ENCODE results near the gene PABPC1L.

PABPC1L gene

GRCh38 chr20:44981736-44982406 is 72.0 kb downstream of the PABPC1L start:
- Histone ChIP-seq H3K9ac (ENCODE audit: low read depth, low read length, poor library complexity) (no peak overlapping the region), H3K27me3 (ENCODE audit: control insufficient read depth in 3 of 3, insufficient read depth in 3 of 3, low read depth in 1 of 3, low read length in 3 of 3) (no peaks in the 10 kb centered on the region), H3K4me3 (ENCODE audit: low read length in 2 of 2) (no peak overlapping the region), H3K18ac (ENCODE audit: low read length) (no peak overlapping the region), H3K79me1 (ENCODE audit: low read depth, low read length) (peaks cover 2% of the 10 kb centered on the region), H3K4me1 (ENCODE audit: control insufficient read depth in 2 of 2, insufficient read depth in 1 of 2, low read depth in 1 of 2, low read length in 2 of 2) (no peaks in the 10 kb centered on the region), H3K4ac (ENCODE audit: low read length) (no peak overlapping the region), H3K36me3 (replicated peaks in 1 of 2; ENCODE audit: control insufficient read depth in 2 of 2, insufficient read depth in 2 of 2, low read length in 2 of 2) (peaks cover 3 to 90% of the 10 kb centered on the region in 2 donors), H2AFZ (ENCODE audit: low read length) (no peak overlapping the region), H2BK120ac (ENCODE audit: low read depth, low read length) (no peak overlapping the region), H3K27ac (replicated peaks; ENCODE audit: low read length) (no peak overlapping the region), H4K91ac (ENCODE audit: low read depth, low read length, poor library complexity) (no peak overlapping the region), H2BK5ac (ENCODE audit: low read length) (no peak overlapping the region), H4K8ac (ENCODE audit: low read depth, low read length) (no peak overlapping the region), H2AK5ac (ENCODE audit: low read depth, low read length) (no peak overlapping the region), H3K14ac (ENCODE audit: low read length) (no peak overlapping the region), H2BK12ac (ENCODE audit: low read length) (no peak overlapping the region), H3K9me3 (replicated peaks in 1 of 2; ENCODE audit: control insufficient read depth in 2 of 2, insufficient read depth in 1 of 2, low read depth in 1 of 2, low read length in 2 of 2) (no peaks in the 10 kb centered on the region), H2BK15ac (ENCODE audit: low read length) (no peak overlapping the region), H3K4me2 (ENCODE audit: insufficient read depth, low read length, poor library complexity, severe bottlenecking) (no peak overlapping the region), H3K23ac (ENCODE audit: low read depth, low read length, poor library complexity) (no peak overlapping the region)
- no CpG with 5 or more reads among the region's 8 CpGs for WGBS, 2 donors (ENCODE audit: extremely low coverage in 2 of 2, insufficient read length in 2 of 2, insufficient replicate concordance in 1 of 2)
- no peak for DNase-seq (ENCODE audit: low spot score)

- no peaks in the 10 kb centered on the region for H3K4me1 ChIP-seq (ENCODE audit: control insufficient read depth in 2 of 2, insufficient read depth in 1 of 2, low read depth in 1 of 2, low read length in 2 of 2)
- H3K79me1 ChIP-seq (ENCODE audit: low read depth, low read length): peaks cover 2% of the 10 kb centered on the region
- H2AK5ac ChIP-seq (ENCODE audit: low read depth, low read length): no peak overlapping the region
- H3K27ac ChIP-seq (replicated peaks; ENCODE audit: low read length): no peak overlapping the region
- no CpG with 5 or more reads among the region's 7 CpGs for WGBS, 2 donors (ENCODE audit: extremely low coverage in 2 of 2, insufficient read length in 2 of 2, insufficient replicate concordance in 1 of 2)
- no peak overlapping the region for H3K18ac ChIP-seq (ENCODE audit: low read length)
- H2BK120ac ChIP-seq (ENCODE audit: low read depth, low read length): no peak overlapping the region
- no peak overlapping the region for H4K91ac ChIP-seq (ENCODE audit: low read depth, low read length, poor library complexity)
- no peak overlapping the region for H3K9ac ChIP-seq (ENCODE audit: low read depth, low read length, poor library complexity)
- H3K36me3 ChIP-seq (replicated peaks in 1 of 2; ENCODE audit: control insufficient read depth in 2 of 2, insufficient read depth in 2 of 2, low read length in 2 of 2): peaks cover 3 to 90% of the 10 kb centered on the region in 2 donors
- H2BK12ac ChIP-seq (ENCODE audit: low read length): no peak overlapping the region
- DNase-seq (ENCODE audit: low spot score): no peak
- H3K27me3 ChIP-seq (ENCODE audit: control insufficient read depth in 3 of 3, insufficient read depth in 3 of 3, low read depth in 1 of 3, low read length in 3 of 3): no peaks in the 10 kb centered on the region
- H2BK15ac ChIP-seq (ENCODE audit: low read length): no peak overlapping the region
- no peak overlapping the region for H3K23ac ChIP-seq (ENCODE audit: low read depth, low read length, poor library complexity)
- no peaks in the 10 kb centered on the region for H3K9me3 ChIP-seq (replicated peaks in 1 of 2; ENCODE audit: control insufficient read depth in 2 of 2, insufficient read depth in 1 of 2, low read depth in 1 of 2, low read length in 2 of 2)
- H3K4me2 ChIP-seq (ENCODE audit: insufficient read depth, low read length, poor library complexity, severe bottlenecking): no peak overlapping the region
- H2AFZ ChIP-seq (ENCODE audit: low read length): no peak overlapping the region
- H3K4me3 ChIP-seq (ENCODE audit: low read length in 2 of 2): no peak overlapping the region
- no peak overlapping the region for H3K14ac ChIP-seq (ENCODE audit: low read length)
- H2BK5ac ChIP-seq (ENCODE audit: low read length): no peak overlapping the region
- H4K8ac ChIP-seq (ENCODE audit: low read depth, low read length): no peak overlapping the region
- H3K4ac ChIP-seq (ENCODE audit: low read length): no peak overlapping the region
Measured at GRCh38 chr20:44983093-44983674, 73.3 kb downstream of the PABPC1L start.

GRCh38 chr20:44988631-44989171 is 78.8 kb downstream of the PABPC1L start:
- no peak overlapping the region for H3K4ac ChIP-seq (ENCODE audit: low read length)
- H4K8ac ChIP-seq (ENCODE audit: low read depth, low read length): no peak overlapping the region
- no peak overlapping the region for H3K4me2 ChIP-seq (ENCODE audit: insufficient read depth, low read length, poor library complexity, severe bottlenecking)
- no peak overlapping the region for H2BK12ac ChIP-seq (ENCODE audit: low read length)
- H3K27me3 ChIP-seq (ENCODE audit: control insufficient read depth in 3 of 3, insufficient read depth in 3 of 3, low read depth in 1 of 3, low read length in 3 of 3): no peaks in the 10 kb centered on the region
- H3K36me3 ChIP-seq (replicated peaks in 1 of 2; ENCODE audit: control insufficient read depth in 2 of 2, insufficient read depth in 2 of 2, low read length in 2 of 2): peaks cover 0 to 55% of the 10 kb centered on the region in 2 donors
- no peak overlapping the region for H3K18ac ChIP-seq (ENCODE audit: low read length)
- no peaks in the 10 kb centered on the region for H3K4me1 ChIP-seq (ENCODE audit: control insufficient read depth in 2 of 2, insufficient read depth in 1 of 2, low read depth in 1 of 2, low read length in 2 of 2)
- DNase-seq (ENCODE audit: low spot score): no peak
- no peak overlapping the region for H2AFZ ChIP-seq (ENCODE audit: low read length)
- H2BK15ac ChIP-seq (ENCODE audit: low read length): no peak overlapping the region
- H4K91ac ChIP-seq (ENCODE audit: low read depth, low read length, poor library complexity): no peak overlapping the region
- H3K27ac ChIP-seq (replicated peaks; ENCODE audit: low read length): no peak overlapping the region
- no peak overlapping the region for H3K23ac ChIP-seq (ENCODE audit: low read depth, low read length, poor library complexity)
- no CpG with 5 or more reads among the region's 1 CpG for WGBS, 2 donors (ENCODE audit: extremely low coverage in 2 of 2, insufficient read length in 2 of 2, insufficient replicate concordance in 1 of 2)
- H3K9me3 ChIP-seq (replicated peaks in 1 of 2; ENCODE audit: control insufficient read depth in 2 of 2, insufficient read depth in 1 of 2, low read depth in 1 of 2, low read length in 2 of 2): no peaks in the 10 kb centered on the region
- H3K9ac ChIP-seq (ENCODE audit: low read depth, low read length, poor library complexity): no peak overlapping the region
- no peak overlapping the region for H2AK5ac ChIP-seq (ENCODE audit: low read depth, low read length)
- peaks cover 2% of the 10 kb centered on the region for H3K79me1 ChIP-seq (ENCODE audit: low read depth, low read length)
- no peak overlapping the region for H2BK120ac ChIP-seq (ENCODE audit: low read depth, low read length)
- H2BK5ac ChIP-seq (ENCODE audit: low read length): no peak overlapping the region
- H3K14ac ChIP-seq (ENCODE audit: low read length): no peak overlapping the region
- H3K4me3 ChIP-seq (ENCODE audit: low read length in 2 of 2): no peak overlapping the region
